Keratinocyte (primary cell): Measurements from ENCODE around the gene GPR107. TPM values are rescaled to one million over a fixed set of nuclear protein-coding genes. Genes with fewer than 3 reads are reported as not detected.

ENCODE experiments used
- DNase-seq: peaks from one replicate; pipeline ENCODE4 v3.0.0-alpha.2; 2011; ENCODE audit warnings: low read depth, missing footprints, low spot score
- FAIRE-seq: peaks from 2 replicates; lab custom pipeline; 2011; peaks lifted over from hg19 to GRCh38; lab: Jason Lieb, UNC
- H2AFZ ChIP-seq: 2 replicates; pipeline ENCODE4 v1.6.0; 2012; ENCODE audit warnings: low read length, control low read depth, inconsistent platforms; ENCODE audit not compliant: control insufficient read depth
- H3K27ac ChIP-seq: 2 replicates; pipeline ENCODE4 v1.5.1; 2011; ENCODE audit warnings: low read length; ENCODE audit not compliant: control insufficient read depth, insufficient read depth
- H3K27me3 ChIP-seq: 3 replicates; pipeline ENCODE4 v1.6.0; 2011; ENCODE audit warnings: low read length; ENCODE audit not compliant: control insufficient read depth, insufficient read depth; ENCODE audit errors: extremely low read depth
- H3K36me3 ChIP-seq, 2 experiments: 2 replicates in 1 of 2; 3 replicates in 1 of 2; pipeline ENCODE4 v1.5.1; 2011; ENCODE audit warnings: low read length in 2 of 2, mild to moderate bottlenecking in 1 of 2; ENCODE audit not compliant: control insufficient read depth in 2 of 2, insufficient read depth in 2 of 2; ENCODE audit errors: extremely low read depth in 1 of 2
- H3K4me1 ChIP-seq: 3 replicates; pipeline ENCODE4 v1.5.1; 2011; ENCODE audit warnings: low read length; ENCODE audit not compliant: control insufficient read depth, insufficient read depth; ENCODE audit errors: extremely low read depth
- H3K4me2 ChIP-seq: 3 replicates; pipeline ENCODE4 v1.6.0; 2011; ENCODE audit warnings: low read depth, low read length; ENCODE audit not compliant: control insufficient read depth, insufficient read depth; ENCODE audit errors: extremely low read depth
- H3K4me3 ChIP-seq, 3 experiments: fragments of 200-600 bp in 1 of 3; sonication (generic) in 1 of 3; 2 replicates in 2 of 3; 3 replicates in 1 of 3; pipeline ENCODE4 v1.5.1; 2011 to 2016; ENCODE audit warnings: low read length in 3 of 3, mild to moderate bottlenecking in 3 of 3, control low read depth in 2 of 3, inconsistent platforms in 1 of 3, low read depth in 1 of 3, mixed read lengths in 1 of 3, mixed run types in 1 of 3, moderate library complexity in 1 of 3; ENCODE audit not compliant: control insufficient read depth in 2 of 3, insufficient read depth in 2 of 3; ENCODE audit errors: extremely low read depth in 1 of 3
- H3K79me2 ChIP-seq: 2 replicates; pipeline ENCODE4 v1.6.0; 2012; ENCODE audit warnings: low read length; ENCODE audit not compliant: control insufficient read depth, insufficient read depth
- H3K9ac ChIP-seq: 3 replicates; pipeline ENCODE4 v1.6.0; 2011; ENCODE audit warnings: low read length; ENCODE audit not compliant: control insufficient read depth, insufficient read depth; ENCODE audit errors: extremely low read depth
- H3K9me1 ChIP-seq: 3 replicates; pipeline ENCODE4 v1.6.0; 2011; ENCODE audit warnings: low read length; ENCODE audit not compliant: control insufficient read depth, insufficient read depth; ENCODE audit errors: extremely low read depth
- H3K9me3 ChIP-seq: 2 replicates; pipeline ENCODE4 v1.5.1; 2012; ENCODE audit warnings: low read depth, low read length; ENCODE audit not compliant: control insufficient read depth
- H4K20me1 ChIP-seq: 3 replicates; pipeline ENCODE4 v1.6.0; 2011; ENCODE audit warnings: low read length; ENCODE audit not compliant: control insufficient read depth, insufficient read depth; ENCODE audit errors: extremely low read depth
- EZH2 ChIP-seq: IDR thresholded peaks from one replicate; pipeline ENCODE4 v1.6.1; 2012; ENCODE audit warnings: inconsistent platforms, mild to moderate bottlenecking, low read length, moderate library complexity
- dilution Hi-C: fragments of 300-500 bp; cut with MboI; formaldehyde crosslinking; loops from one replicate; pipeline ENCODE4 v1.7.0; 2020; ENCODE audit warnings: low sequenced_read_pairs; ENCODE audit not compliant: extremely low pct_ligation_motif_present
- polyA plus RNA-seq, 5 experiments: library from polyadenylated mRNA; depleted of rRNA in 3 of 5; stranded (reverse) in 3 of 5; stranded (forward) in 1 of 5; unstranded in 1 of 5; fragments of >200 nt; gene quantifications; 1 replicate in 1 of 5; 2 replicates in 3 of 5; 3 replicates in 1 of 5; pipeline versions ENCODE4 v1.2.1 to v1.2.3, GENCODE V29; 2011 to 2012; ENCODE audit warnings: missing spikeins in 2 of 5, low read depth in 1 of 5, low replicate concordance in 1 of 5
- TF ChIP-seq, protein P1 (sequence below), 3 experiments: IDR thresholded peaks in 1 of 3; conservative IDR thresholded peaks in 1 of 3; optimal IDR thresholded peaks in 1 of 3; 2 replicates in 2 of 3; 3 replicates in 1 of 3; pipeline versions ENCODE3 to v1.5.1; 2011; ENCODE audit warnings: low read length in 3 of 3, mild to moderate bottlenecking in 3 of 3, moderate library complexity in 2 of 3, control low read depth in 1 of 3, inconsistent platforms in 1 of 3; ENCODE audit not compliant: insufficient read depth in 2 of 3; ENCODE audit errors: extremely low read depth in 1 of 3

GPR107 gene
- polyA plus RNA-seq, 1 donor (not counting 4 experiments of a cell fraction or from before 2014, with no cell fraction given) = 27.3 TPM

DNA sequence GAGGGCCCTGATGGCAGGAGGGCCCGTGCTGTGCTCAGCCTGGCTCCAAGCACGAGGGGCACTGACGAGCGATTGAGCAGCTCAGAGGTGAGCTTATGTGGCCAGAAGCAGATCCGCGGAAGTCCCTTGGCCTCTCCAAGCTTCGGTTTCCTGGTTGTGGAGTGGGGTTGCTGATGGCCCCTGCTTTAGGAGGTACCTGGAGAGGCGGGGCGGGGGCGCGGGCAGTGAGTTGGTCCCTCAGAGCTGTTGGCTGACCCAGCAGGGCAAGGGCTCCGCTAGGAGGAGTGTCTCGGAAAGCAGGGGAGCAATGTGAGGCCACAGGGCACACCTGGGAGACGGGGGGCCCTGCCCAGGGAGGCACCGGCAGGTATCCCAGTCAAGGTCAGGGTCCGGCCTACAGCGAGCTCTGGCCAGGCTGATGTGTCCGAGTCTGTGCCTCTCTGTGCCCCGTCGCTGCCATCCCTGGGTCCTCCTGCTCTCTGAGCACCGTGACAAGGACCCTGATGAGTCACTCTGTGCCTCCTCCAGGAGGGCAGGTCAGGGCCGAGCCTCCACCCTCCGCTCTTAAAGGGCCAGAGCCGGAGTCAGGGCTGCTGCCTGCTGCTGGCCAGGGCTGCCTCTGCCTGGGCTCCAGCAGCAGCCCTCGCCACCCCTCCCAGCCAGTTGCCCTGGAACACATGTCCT, 133.3 kb downstream of the GPR107 start:
- H3K9me3 ChIP-seq = no peaks in the 10 kb centered on the region
- H3K4me3 ChIP-seq = peak overlapping the region; percentile 20 to 41 (median 33)
- no peaks in the 10 kb centered on the region for H3K27me3 ChIP-seq
- peaks cover 33% of the 10 kb centered on the region for H3K4me1 ChIP-seq
- H3K9ac ChIP-seq = peak overlapping the region; percentile 36
- TF ChIP-seq, protein P1, sequence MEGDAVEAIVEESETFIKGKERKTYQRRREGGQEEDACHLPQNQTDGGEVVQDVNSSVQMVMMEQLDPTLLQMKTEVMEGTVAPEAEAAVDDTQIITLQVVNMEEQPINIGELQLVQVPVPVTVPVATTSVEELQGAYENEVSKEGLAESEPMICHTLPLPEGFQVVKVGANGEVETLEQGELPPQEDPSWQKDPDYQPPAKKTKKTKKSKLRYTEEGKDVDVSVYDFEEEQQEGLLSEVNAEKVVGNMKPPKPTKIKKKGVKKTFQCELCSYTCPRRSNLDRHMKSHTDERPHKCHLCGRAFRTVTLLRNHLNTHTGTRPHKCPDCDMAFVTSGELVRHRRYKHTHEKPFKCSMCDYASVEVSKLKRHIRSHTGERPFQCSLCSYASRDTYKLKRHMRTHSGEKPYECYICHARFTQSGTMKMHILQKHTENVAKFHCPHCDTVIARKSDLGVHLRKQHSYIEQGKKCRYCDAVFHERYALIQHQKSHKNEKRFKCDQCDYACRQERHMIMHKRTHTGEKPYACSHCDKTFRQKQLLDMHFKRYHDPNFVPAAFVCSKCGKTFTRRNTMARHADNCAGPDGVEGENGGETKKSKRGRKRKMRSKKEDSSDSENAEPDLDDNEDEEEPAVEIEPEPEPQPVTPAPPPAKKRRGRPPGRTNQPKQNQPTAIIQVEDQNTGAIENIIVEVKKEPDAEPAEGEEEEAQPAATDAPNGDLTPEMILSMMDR (optimal IDR thresholded peaks at IDR 0.05 in 1 of 3, IDR thresholded peaks at IDR 0.05 in 1 of 3, conservative IDR thresholded peaks at IDR 0.05 in 1 of 3; ENCODE audit: extremely low read depth in 1 of 3, insufficient read depth in 2 of 3, low read length in 3 of 3) = no peak
- TF ChIP-seq EZH2 = no peak
- peaks cover 11% of the 10 kb centered on the region for H3K9me1 ChIP-seq
- H3K36me3 ChIP-seq = peaks cover 0 to 6% of the 10 kb centered on the region in 2 experiments
- FAIRE-seq (peak; percentile 60), DNase-seq (no peak)
- peak overlapping the region; percentile 33 for H3K27ac ChIP-seq
- peaks cover 37% of the 10 kb centered on the region for H4K20me1 ChIP-seq
- H3K79me2 ChIP-seq = peaks cover 82% of the 10 kb centered on the region
- dilution Hi-C loops = no loop called here
- peak overlapping the region; percentile 70 for H3K4me2 ChIP-seq
- no peak overlapping the region for H2AFZ ChIP-seq

DNA sequence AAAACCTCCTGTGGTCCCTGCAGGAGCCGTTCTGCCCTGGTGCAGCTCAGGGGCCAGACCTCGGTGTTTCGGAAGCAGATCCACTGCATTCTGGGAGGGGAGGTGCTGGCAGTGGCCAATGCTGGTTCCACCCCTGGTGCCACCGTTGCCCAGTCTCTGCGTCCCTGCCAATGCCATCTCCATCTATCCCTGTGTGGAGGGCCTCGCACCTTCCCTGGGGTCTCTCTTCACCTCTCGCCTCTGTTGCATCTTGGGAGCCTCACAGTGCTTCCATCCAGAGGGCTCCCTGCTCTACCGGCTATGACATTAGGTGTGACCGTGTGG, 133.8 kb downstream of the GPR107 start:
- H4K20me1 ChIP-seq = peaks cover 36% of the 10 kb centered on the region
- FAIRE-seq (no peak), DNase-seq (no peak)
- peak overlapping the region; percentile 13 to 41 (median 20) for H3K4me3 ChIP-seq
- peaks cover 0 to 7% of the 10 kb centered on the region in 2 experiments for H3K36me3 ChIP-seq
- H3K9me3 ChIP-seq = no peaks in the 10 kb centered on the region
- no peak for TF ChIP-seq EZH2
- TF ChIP-seq, protein P1 (optimal IDR thresholded peaks at IDR 0.05 in 1 of 3, IDR thresholded peaks at IDR 0.05 in 1 of 3, conservative IDR thresholded peaks at IDR 0.05 in 1 of 3; ENCODE audit: extremely low read depth in 1 of 3, insufficient read depth in 2 of 3, low read length in 3 of 3) = no peak
- dilution Hi-C loops = no loop called here
- H2AFZ ChIP-seq = no peak overlapping the region
- peak overlapping the region; percentile 70 for H3K4me2 ChIP-seq
- H3K9me1 ChIP-seq = peaks cover 5% of the 10 kb centered on the region
- peaks cover 82% of the 10 kb centered on the region for H3K79me2 ChIP-seq
- H3K27ac ChIP-seq = peak overlapping the region; percentile 33
- peaks cover 29% of the 10 kb centered on the region for H3K4me1 ChIP-seq
- peak overlapping the region; percentile 36 for H3K9ac ChIP-seq
- H3K27me3 ChIP-seq = no peaks in the 10 kb centered on the region
